SJCRH30 (cell line): ENCODE measurements around the gene PNPO. TPM values are rescaled to one million over a fixed set of nuclear protein-coding genes. Genes with fewer than 3 reads are reported as not detected.

Source experiments
- DNase-seq, 2 experiments: peaks; one replicate each; pipeline ENCODE4 v3.0.0-alpha.2; 2015 to 2020
- H3K27ac ChIP-seq: fragments of 250-450 bp; sonication (Bioruptor Pico); 2 replicates; pipeline ENCODE4 v1.5.1; 2020; ENCODE audit warnings: mild to moderate bottlenecking, moderate library complexity
- H3K27me3 ChIP-seq: fragments of 250-450 bp; sonication (Bioruptor Pico); 2 replicates; pipeline ENCODE4 v1.5.1; 2020; ENCODE audit warnings: mild to moderate bottlenecking, moderate library complexity
- H3K36me3 ChIP-seq: fragments of 250-450 bp; sonication (Bioruptor Pico); 2 replicates; pipeline ENCODE4 v1.5.1; 2020; ENCODE audit warnings: mild to moderate bottlenecking, moderate library complexity
- H3K4me1 ChIP-seq: fragments of 250-450 bp; sonication (Bioruptor Pico); 2 replicates; pipeline ENCODE4 v1.5.1; 2020; ENCODE audit warnings: mild to moderate bottlenecking, moderate library complexity
- H3K4me3 ChIP-seq: fragments of 250-450 bp; sonication (Bioruptor Pico); 2 replicates; pipeline ENCODE4 v1.5.1; 2020; ENCODE audit warnings: mild to moderate bottlenecking, moderate library complexity
- H3K9me3 ChIP-seq: fragments of 250-450 bp; sonication (Bioruptor Pico); replicated peaks from 2 replicates; pipeline ENCODE4 v1.5.1; 2020; ENCODE audit warnings: mild to moderate bottlenecking, moderate library complexity
- total RNA-seq: library from RNA; depleted of rRNA; stranded (reverse); fragments of >200 nt; shearing (Covaris generic); gene quantifications from 2 replicates; pipeline ENCODE4 v1.2.3, GENCODE V29; 2014

PNPO gene
- total RNA-seq, 1 experiment from 2014 or later = 9.7 TPM

DNA sequence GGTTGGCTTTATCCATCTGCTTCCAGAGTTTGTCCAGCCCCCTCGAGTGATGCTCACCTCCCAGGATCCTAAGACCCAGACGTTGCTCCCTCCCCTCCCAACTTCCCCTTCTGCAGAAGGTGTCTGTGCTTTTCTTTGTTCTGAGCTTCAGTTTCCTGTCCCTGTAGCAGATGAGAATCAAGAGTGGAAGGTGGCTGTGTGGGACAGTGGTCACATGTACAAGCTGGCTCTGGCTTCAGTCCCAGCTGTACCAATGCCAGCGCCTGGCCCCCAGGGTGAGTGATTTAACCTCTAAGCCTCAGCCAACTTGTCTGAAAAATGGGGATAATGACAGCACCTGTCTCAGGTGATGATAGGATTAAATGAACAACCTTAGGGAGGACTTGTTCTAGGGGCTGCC, 8.6 kb downstream of the PNPO start:
- no peak overlapping the region for H3K27ac ChIP-seq
- no peak for DNase-seq
- no peaks in the 10 kb centered on the region for H3K9me3 ChIP-seq
- H3K4me3 ChIP-seq = no peak overlapping the region
- H3K27me3 ChIP-seq = no peaks in the 10 kb centered on the region
- H3K36me3 ChIP-seq = no peaks in the 10 kb centered on the region
- H3K4me1 ChIP-seq = no peaks in the 10 kb centered on the region

DNA sequence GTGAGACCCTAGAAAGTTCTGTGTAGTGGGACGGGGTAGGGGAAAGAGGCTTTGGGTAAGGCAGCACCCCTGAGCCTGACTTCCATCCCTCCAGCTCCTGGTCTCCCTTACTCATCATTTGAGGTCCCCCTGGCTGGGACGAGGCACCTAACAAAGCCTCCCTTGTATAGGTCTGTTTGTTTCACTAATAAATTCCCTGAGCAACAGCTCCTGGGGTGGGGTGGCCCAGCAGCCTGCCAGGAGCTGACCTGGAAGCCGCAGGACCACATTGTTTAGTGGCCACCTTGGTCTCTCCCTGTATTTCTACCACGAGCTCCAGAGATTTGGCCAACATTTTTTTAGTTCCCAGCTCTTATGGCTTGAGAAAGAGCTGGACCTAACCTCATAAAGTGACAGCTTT, 9.1 kb downstream of the PNPO start:
- Histone ChIP-seq H3K27ac (no peak overlapping the region), H3K4me1 (no peaks in the 10 kb centered on the region), H3K4me3 (no peak overlapping the region), H3K27me3 (no peaks in the 10 kb centered on the region), H3K36me3 (no peaks in the 10 kb centered on the region), H3K9me3 (no peaks in the 10 kb centered on the region)
- no peak for DNase-seq

DNA sequence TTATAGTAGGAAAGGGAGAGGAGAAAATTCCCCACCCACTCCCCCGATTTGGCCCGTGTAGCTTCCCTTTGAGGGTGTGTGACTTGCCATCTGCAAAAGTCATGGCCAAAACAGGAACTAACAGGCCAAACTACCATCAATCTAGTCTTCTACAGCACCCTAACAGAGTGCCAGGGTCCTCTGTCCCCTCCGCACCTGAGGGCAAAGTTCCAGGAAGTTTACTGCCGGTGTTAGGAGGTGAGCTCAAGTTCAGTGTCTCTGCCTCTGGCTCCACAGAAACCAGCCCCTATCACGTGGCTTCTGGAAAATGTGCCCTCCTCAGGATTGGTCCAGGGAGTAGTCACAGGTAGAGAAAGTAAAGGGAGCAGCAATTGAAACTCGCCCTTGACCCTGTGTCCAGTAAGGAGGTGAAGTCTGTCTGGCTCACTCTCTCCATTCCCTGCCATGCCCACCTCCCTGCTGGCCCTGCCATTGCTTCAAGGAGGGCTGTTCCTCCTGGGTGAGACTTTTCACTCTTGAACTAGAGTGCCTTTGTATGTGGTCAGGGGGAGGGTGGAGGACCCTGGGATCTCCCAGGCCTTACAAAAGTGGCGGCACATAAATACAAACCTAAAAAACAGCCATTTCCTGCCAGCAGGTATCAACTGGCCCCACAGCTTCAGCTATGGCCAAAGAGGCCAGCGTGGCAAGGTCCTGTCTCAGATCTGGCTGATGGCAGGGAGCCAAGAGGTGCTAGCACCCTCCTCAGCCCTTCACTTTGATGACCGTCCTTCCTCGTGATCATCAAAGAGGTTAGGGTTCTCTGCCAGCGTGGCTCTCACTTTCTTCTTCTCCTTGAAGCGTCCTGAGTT, 11.0 kb downstream of the PNPO start:
- H3K4me1 ChIP-seq = no peaks in the 10 kb centered on the region; the same call in 1 of the 2 replicates
- H3K9me3 ChIP-seq = no peaks in the 10 kb centered on the region
- DNase-seq = no peak
- no peaks in the 10 kb centered on the region for H3K36me3 ChIP-seq
- H3K27ac ChIP-seq = no peak overlapping the region
- no peak overlapping the region for H3K4me3 ChIP-seq
- no peaks in the 10 kb centered on the region; the same call in 1 of the 2 replicates for H3K27me3 ChIP-seq

DNA sequence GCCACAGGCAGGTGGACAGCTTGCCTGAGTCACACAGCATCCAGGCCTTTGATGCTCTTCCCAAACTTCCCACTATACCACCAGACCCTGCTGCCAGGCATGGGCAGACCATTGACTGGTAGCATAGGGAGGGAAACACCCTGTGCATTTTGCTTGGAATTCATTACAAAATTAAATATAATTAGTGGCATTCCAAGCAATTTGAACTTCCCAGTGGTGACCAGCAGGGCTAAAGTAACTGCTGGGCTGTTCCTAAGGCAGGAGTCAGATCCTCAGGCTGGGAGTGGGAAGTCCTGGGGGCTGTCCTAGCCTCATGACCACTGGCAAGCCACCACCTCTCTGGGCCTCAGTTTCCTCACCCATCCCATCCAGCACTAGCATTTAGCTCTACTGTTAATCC, 12.5 kb downstream of the PNPO start:
- H3K36me3 ChIP-seq = no peaks in the 10 kb centered on the region
- no peak overlapping the region for H3K4me3 ChIP-seq
- DNase-seq = no peak
- H3K9me3 ChIP-seq = no peaks in the 10 kb centered on the region
- peaks cover 4% of the 10 kb centered on the region for H3K27me3 ChIP-seq
- no peak overlapping the region for H3K27ac ChIP-seq
- H3K4me1 ChIP-seq = no peaks in the 10 kb centered on the region; the same call in 1 of the 2 replicates

DNA sequence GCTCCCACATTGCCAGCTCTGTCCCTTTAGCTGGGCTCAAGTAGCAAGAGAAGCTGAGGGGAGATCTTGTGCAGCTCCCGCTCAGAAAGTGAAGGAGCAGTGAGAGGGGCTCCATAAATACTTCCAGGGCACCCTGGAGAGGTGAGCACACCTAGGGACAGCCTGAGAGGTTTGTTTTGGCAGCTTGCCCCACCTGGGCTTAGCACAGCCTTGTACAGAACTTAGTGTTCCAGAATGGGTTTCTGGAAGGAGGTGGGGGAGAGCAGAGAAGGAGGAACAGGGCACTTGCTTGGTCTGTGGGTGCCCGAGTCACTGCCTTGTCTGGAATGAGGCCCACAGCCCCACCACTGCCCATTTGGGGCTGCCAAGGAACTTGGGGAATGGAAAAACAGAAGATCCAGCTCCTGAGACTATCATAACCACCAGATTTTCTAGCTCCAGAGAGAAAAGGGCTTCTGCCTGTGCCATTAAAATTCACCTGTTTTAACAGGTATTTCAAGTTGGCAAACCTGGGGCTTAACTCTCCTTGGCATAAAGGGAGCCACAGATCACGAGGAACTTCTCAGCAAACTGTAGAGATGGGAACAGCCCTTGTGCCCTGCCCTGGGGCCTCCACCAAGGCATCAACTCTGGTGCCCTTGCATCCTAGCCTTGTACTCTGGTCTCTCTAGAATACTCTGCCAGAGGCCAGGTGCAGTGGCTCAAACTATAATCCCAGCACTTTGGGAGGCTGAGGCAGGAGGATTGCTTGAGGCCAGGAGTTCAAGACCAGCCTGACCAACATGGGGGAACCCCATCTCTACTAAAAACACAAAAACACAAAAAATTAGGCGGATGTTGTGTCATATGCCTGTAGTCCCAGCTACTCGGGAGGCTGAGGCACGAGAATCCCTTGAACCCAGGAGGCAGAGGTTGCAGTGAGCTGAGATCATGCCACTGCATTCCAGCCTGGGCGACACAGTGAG, 14.4 kb downstream of the PNPO start:
- Histone ChIP-seq H3K36me3 (no peaks in the 10 kb centered on the region), H3K9me3 (no peaks in the 10 kb centered on the region), H3K4me1 (no peaks in the 10 kb centered on the region; the same call in 1 of the 2 replicates), H3K27ac (no peak overlapping the region), H3K4me3 (no peak overlapping the region), H3K27me3 (peaks cover 9% of the 10 kb centered on the region)
- DNase-seq = no peak

DNA sequence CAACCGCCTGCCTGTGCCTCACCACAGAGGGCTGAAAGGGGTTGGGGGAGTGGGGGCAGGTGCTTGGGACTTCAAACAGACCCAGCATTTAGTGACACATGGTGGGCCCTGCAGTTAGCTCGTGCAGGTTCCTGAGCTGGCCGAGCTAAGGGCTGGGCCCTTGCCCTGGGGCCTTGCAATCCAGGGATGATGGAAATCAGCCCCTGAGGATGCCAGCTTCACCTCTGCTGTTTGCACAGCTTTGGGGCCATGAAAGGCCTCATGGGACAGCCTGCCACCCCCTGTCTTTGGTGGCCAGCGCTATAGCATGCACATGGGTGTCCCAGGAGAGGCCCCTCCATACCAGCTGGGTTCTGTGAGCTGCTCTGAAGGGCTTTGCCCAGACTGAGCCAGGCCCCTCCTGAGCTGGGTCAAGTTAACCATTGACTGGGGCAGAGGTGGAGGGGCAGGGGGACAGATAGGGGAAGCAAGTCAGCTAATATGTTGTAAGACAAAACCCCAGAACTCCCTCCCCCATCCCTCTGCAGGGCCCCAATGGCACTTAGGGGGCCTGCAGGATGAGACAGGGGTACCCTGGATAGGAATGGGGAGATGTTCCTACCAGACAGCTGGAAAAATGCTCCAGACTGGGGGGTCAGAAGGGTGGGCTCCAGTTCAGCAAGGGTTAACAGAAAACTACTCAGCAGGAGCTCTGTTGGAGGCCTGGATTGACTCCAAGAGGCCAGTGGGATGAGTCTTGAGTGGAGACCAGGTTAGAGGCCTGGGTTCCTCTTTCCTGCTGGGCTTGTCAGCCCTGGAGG, 15.6 kb downstream of the PNPO start:
- Histone ChIP-seq H3K9me3 (no peaks in the 10 kb centered on the region), H3K27me3 (peaks cover 9% of the 10 kb centered on the region), H3K27ac (no peak overlapping the region), H3K4me3 (no peak overlapping the region), H3K4me1 (no peaks in the 10 kb centered on the region; the same call in 1 of the 2 replicates), H3K36me3 (no peaks in the 10 kb centered on the region)
- no peak for DNase-seq

DNA sequence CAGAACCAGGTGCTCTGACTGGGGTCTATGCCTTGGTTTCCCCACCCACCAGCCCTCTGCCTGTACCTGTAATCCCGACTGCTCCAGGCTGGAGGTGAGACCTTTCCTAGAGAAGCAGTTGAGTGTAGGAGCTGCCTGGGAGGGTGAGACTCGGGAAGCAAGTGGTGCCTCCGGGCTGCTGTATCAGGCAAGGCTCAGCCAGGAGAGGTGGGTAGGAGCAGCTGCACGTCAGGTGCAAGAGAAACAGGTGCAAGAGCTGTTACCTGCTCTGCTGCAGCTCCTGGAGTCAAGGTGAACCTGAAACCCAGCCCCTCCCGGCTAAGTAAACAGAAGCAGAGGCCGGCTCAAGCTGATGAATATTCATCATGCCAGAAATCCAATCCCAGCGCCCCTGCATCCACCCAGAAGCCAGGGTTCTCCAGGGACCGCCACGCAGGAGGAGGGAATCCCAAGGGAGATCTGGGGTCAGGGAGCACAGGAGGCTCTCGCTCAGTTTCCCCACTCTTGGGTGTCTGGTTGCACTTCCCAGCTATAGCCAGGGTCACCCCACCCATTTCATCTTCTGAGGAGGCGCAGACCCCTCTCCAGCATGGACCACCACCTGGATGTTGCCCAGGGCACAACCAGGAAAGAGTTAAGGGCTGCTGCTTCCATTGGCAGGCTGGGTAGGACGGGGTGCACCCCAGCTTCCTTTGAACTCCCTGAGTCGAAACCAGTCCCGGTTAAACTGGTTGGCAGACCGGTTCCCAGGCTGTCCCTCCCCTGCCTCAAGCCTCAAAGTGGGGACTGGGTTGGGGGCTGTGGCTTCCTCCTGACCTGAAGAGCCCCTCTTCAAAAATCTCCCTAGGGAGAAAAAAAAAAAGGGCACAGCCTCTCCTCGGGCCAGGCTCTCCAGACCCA, 16.5 kb downstream of the PNPO start, which contains the start of gene PRR15L:
TSS of gene PRR15L (minus strand) at position 293 of the 900 bp plus-strand sequence. CDS start 4,649 bp downstream, outside the sequence.
- H3K27me3 ChIP-seq = peaks cover 9% of the 10 kb centered on the region
- no peak for DNase-seq
- no peak within 1 kb of the TSS for H3K4me3 ChIP-seq
- H3K27ac ChIP-seq = no peak within 1 kb of the TSS
- no peaks in the 10 kb centered on the region for H3K36me3 ChIP-seq
- no peaks in the 10 kb centered on the region for H3K9me3 ChIP-seq
- H3K4me1 ChIP-seq = no peaks in the 10 kb centered on the region; the same call in 1 of the 2 replicates

DNA sequence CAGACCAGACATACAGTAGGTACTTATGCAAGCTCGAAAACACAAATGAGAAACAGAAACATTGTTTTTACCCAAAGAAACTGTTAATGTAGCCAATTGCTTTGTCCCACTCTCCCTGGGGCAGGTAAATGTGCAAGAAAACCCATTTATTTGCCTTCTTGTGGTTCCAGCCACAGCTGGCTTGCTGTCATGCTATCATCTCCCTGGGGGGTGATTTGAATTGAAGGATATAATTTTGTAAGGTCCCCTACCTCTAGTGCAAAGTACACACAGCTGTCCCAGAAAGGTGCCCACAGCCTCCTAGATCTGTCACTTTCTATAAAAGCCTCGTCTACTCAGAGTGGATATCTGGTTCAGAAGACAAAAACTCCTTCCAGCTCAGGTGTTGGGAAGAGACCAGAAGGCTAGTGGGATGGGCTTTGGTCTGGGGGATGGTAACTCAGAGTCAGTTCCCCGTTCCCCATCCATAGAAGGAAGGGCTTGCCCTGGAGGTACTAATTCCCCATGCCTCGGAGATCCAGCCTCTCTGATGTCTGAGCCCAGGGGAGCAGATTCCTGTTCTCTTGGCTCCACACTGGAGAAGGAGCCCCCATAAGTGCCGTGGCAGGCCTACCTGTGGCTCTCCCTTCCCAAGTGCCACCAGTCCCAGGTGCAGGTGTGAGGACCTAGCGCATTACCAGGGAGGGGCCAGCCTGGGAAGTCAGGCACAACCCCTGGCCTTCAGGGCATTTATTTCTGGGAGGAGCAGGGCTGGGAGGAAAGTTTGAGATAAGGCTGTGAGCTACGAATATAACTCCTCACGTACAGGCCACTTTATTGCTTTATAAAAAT, 18.7 kb downstream of the PNPO start:
- Histone ChIP-seq H3K4me3 (no peak overlapping the region), H3K4me1 (no peaks in the 10 kb centered on the region; the same call in 1 of the 2 replicates), H3K36me3 (no peaks in the 10 kb centered on the region), H3K27me3 (peaks cover 18% of the 10 kb centered on the region), H3K27ac (no peak overlapping the region), H3K9me3 (no peaks in the 10 kb centered on the region)
- DNase-seq = no peak

DNA sequence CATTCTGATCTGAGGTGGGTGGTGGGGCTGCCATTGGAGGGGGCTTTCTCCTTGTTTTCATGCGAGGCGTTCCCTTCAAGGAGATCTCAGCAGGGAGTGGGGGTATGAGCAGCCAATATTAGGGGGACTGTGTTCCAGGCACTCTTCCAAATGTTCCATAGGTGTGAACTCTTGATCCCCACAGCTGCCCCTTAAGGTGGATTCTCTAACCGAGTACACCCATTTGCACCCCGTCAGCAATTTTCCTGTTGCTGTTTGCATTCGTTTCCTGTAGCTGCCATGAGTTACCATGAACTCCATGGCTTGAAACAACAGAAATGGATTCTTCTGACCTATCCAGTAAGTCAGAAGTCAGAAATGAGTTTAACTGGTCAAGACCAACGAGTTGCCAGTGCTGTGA, 20.0 kb downstream of the PNPO start:
- Histone ChIP-seq H3K27me3 (peaks cover 21% of the 10 kb centered on the region), H3K36me3 (no peaks in the 10 kb centered on the region), H3K4me3 (no peak overlapping the region), H3K4me1 (no peaks in the 10 kb centered on the region; the same call in 1 of the 2 replicates), H3K9me3 (no peaks in the 10 kb centered on the region), H3K27ac (no peak overlapping the region)
- DNase-seq = no peak

DNA sequence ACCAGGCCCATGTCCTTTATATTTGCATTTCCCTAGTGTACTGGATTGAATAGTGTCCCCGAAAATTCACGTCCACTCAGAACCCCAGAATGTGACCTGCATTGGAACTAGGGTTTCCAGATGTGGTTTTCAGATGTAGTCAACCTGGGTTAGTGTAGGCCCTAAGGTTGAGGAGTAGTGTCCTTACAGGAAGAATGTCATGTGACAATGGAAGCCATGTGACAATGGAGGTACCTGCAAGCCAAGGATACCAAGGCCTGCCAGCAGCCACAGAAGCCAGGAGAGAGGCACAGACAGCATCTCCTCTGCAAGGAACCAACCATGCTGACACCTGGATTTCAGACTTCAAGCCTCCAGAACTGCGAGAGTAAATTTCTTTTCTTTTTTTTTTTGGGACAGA, 21.5 kb downstream of the PNPO start:
- H3K27me3 ChIP-seq = peaks cover 21% of the 10 kb centered on the region
- DNase-seq = no peak
- no peaks in the 10 kb centered on the region for H3K9me3 ChIP-seq
- no peaks in the 10 kb centered on the region for H3K36me3 ChIP-seq
- H3K27ac ChIP-seq = no peak overlapping the region
- H3K4me3 ChIP-seq = no peak overlapping the region
- no peaks in the 10 kb centered on the region for H3K4me1 ChIP-seq

DNA sequence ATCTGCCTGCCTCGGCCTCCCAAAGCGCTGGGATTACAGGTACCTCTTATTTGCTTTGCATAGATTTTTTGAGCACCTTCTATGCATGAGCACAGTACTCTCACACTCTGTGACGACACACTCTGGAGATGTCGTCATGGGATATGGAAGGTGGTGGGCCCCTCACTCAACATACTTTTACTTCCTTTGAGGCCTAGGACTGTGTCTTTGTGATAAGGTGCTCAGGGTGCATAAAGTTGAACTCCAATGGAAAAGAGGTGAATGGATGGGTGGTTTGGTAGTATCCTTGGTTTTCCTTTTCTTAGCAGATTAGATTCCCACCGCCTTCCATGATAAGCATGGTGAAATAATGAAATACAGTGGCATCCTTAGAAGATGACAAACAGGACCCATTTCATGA, 23.5 kb downstream of the PNPO start:
- Histone ChIP-seq H3K27me3 (peaks cover 12% of the 10 kb centered on the region), H3K27ac (no peak overlapping the region), H3K9me3 (no peaks in the 10 kb centered on the region), H3K4me3 (no peak overlapping the region), H3K4me1 (no peaks in the 10 kb centered on the region; the same call in 1 of the 2 replicates), H3K36me3 (no peaks in the 10 kb centered on the region)
- DNase-seq = no peak

DNA sequence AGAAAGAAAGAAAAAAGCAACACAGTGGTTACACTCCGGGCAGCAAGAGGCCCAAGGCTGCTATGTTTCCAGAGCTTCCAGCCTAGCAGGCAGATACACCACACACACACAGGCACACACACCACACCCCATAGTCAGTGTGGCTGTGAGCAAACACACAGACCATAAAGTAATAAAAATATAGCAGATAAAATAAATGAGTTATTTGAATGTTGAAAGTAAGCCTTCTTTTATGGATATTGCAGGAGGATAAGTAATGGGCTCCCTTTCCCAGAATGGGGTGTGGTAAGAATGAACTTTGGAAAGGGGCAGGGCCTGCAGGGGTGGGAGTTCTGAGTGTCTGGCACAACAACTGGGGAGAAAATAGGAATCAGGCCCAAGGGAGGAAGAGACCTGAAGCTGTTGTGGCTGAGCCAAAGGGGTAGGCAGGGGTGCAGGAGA, 24.7 kb downstream of the PNPO start:
- H3K27ac ChIP-seq = no peak overlapping the region
- H3K4me1 ChIP-seq = no peaks in the 10 kb centered on the region; the same call in 1 of the 2 replicates
- H3K4me3 ChIP-seq = no peak overlapping the region
- peaks cover 12% of the 10 kb centered on the region for H3K27me3 ChIP-seq
- no peaks in the 10 kb centered on the region for H3K36me3 ChIP-seq
- DNase-seq = no peak
- no peaks in the 10 kb centered on the region for H3K9me3 ChIP-seq
